ENCODE data around the gene STK25. TPM values are rescaled to one million over a fixed set of nuclear protein-coding genes. Genes with fewer than 3 reads are reported as not detected.

STK25 gene
- total and polyA plus RNA-seq, 2 of the 8 experiments (the other 6 are each of a cell fraction or from before 2014, with no cell fraction given): 159 to 546 TPM

GRCh38 chr2:241545106-241545505, 36.7 kb upstream of the STK25 start:
- H2BK120ac ChIP-seq (replicated peaks; ENCODE audit: low read depth, low read length): no peak overlapping the region
- 98% methylated on average over 10 of the region's 10 CpGs; no CpG with 5 or more reads in 1 of the 2 experiments for WGBS, 2 experiments (ENCODE audit: extremely low coverage in 1 of 2, insufficient coverage in 1 of 2, insufficient read length in 1 of 2, insufficient replicate concordance in 2 of 2, low coverage in 1 of 2, low lambda C conversion rate in 2 of 2, missing lambda C conversion rate in 1 of 2)
- H3K9me3 ChIP-seq (ENCODE audit: insufficient read depth in 2 of 2, low read depth in 1 of 2, low read length in 1 of 2): no peaks in the 10 kb centered on the region
- no peak overlapping the region for H2BK12ac ChIP-seq (ENCODE audit: low read depth, low read length)
- no peak overlapping the region for H4K8ac ChIP-seq (ENCODE audit: extremely low read depth, insufficient read depth, low read length)
- H3K27ac ChIP-seq (ENCODE audit: low read depth, low read length): no peak overlapping the region
- DNase-seq (ENCODE audit: low read depth in 1 of 2, low spot score in 2 of 2): no peak
- no peak overlapping the region for H2BK5ac ChIP-seq (ENCODE audit: low read depth, low read length)
- H3K4me1 ChIP-seq (replicated peaks in 1 of 4; ENCODE audit: control insufficient read depth in 3 of 4, insufficient read depth in 4 of 4, low read length in 3 of 4): peaks cover 4 to 10% (median 7%) of the 10 kb centered on the region in 4 experiments
- no peak overlapping the region for H4K91ac ChIP-seq (replicated peaks; ENCODE audit: insufficient read length, low read length)
- TF ChIP-seq TAF7 (optimal IDR thresholded peaks at IDR 0.05; ENCODE audit: borderline replicate concordance, low read depth, low read length): no peak
- no peak for TF ChIP-seq GTF2F1 (IDR thresholded peaks at IDR 0.05; ENCODE audit: borderline replicate concordance, low read depth, low read length)
- no peak for TF ChIP-seq POU5F1 (IDR thresholded peaks at IDR 0.05; ENCODE audit: low read depth, low read length)
- TF ChIP-seq, protein P1, sequence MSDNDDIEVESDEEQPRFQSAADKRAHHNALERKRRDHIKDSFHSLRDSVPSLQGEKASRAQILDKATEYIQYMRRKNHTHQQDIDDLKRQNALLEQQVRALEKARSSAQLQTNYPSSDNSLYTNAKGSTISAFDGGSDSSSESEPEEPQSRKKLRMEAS (IDR thresholded peaks at IDR 0.05): no peak
- TF ChIP-seq SP1 (IDR thresholded peaks at IDR 0.05; ENCODE audit: low read depth, low read length): no peak
- no peak for TF ChIP-seq CHD2 (IDR thresholded peaks at IDR 0.05; ENCODE audit: low read length)
- no peak for TF ChIP-seq CBX5 (IDR thresholded peaks at IDR 0.05; ENCODE audit: low read depth, low read length)
- no peak for TF ChIP-seq PHF8 (conservative IDR thresholded peaks at IDR 0.05; ENCODE audit: low read depth, low read length)
- no peak for TF ChIP-seq TBP (IDR thresholded peaks at IDR 0.05; ENCODE audit: low read depth, low read length)
- no peak for TF ChIP-seq SUZ12 (IDR thresholded peaks at IDR 0.05; ENCODE audit: low read length)
- TF ChIP-seq ASH2L (IDR thresholded peaks at IDR 0.05; ENCODE audit: low read length): no peak
- no peak for TF ChIP-seq HDAC2 (IDR thresholded peaks at IDR 0.05; ENCODE audit: borderline replicate concordance in 1 of 2, low read depth in 2 of 2, low read length in 2 of 2)
- no peak overlapping the region for H4K5ac ChIP-seq (ENCODE audit: insufficient read length, low read depth, low read length)
- no peak overlapping the region for H3K14ac ChIP-seq (ENCODE audit: insufficient read length)
- no peak for FAIRE-seq
- no peak overlapping the region for H3K4ac ChIP-seq (replicated peaks; ENCODE audit: insufficient read length, low read depth, low read length)
- no peak overlapping the region for H3K9ac ChIP-seq (replicated peaks in 1 of 4; ENCODE audit: extremely low read depth in 1 of 4, low read depth in 3 of 4, low read length in 3 of 4)
- H3K4me2 ChIP-seq (ENCODE audit: insufficient read depth in 1 of 2, low read depth in 2 of 2, low read length in 2 of 2): no peak overlapping the region
- peaks cover 0 to 5% of the 10 kb centered on the region in 2 experiments for H4K20me1 ChIP-seq (replicated peaks in 1 of 2; ENCODE audit: control insufficient read depth in 1 of 2, insufficient read depth in 2 of 2, low read length in 2 of 2)
- POLR2A ChIA-PET (ENCODE audit: partially characterized antibody): interaction anchor here (0.6 to 0.7 kb wide), 3 partner anchors 14 to 242 kb away, joined by 3 to 4 read pairs (median 3); no protein-coding TSS in a partner anchor
- H3K23ac ChIP-seq (ENCODE audit: insufficient read length): no peak overlapping the region
- no peak overlapping the region for H2AK5ac ChIP-seq (ENCODE audit: low read depth, low read length)
- CTCF ChIA-PET (ENCODE audit: partially characterized antibody): no interaction called here
- H3K56ac ChIP-seq (replicated peaks; ENCODE audit: insufficient read length, low read depth, low read length): no peak overlapping the region
- peaks cover 18 to 33% (median 29%) of the 10 kb centered on the region in 4 experiments for H3K27me3 ChIP-seq (replicated peaks in 1 of 4; ENCODE audit: control insufficient read depth in 3 of 4, extremely low read depth in 1 of 4, insufficient read depth in 3 of 4, low read length in 3 of 4)
- H3K18ac ChIP-seq (ENCODE audit: extremely low read depth, low read length): no peak overlapping the region
- no peak overlapping the region for H3K4me3 ChIP-seq (ENCODE audit: extremely low read depth in 1 of 4, insufficient read depth in 2 of 4, low read depth in 3 of 4, low read length in 4 of 4)
- H3K23me2 ChIP-seq (ENCODE audit: low read depth, low read length): peaks cover 21% of the 10 kb centered on the region; the same call in 1 of the 2 replicates
- no peak overlapping the region for H2BK20ac ChIP-seq (ENCODE audit: low read length)
- H2BK15ac ChIP-seq (ENCODE audit: low read length): no peak overlapping the region
- no peaks in the 10 kb centered on the region for H3K36me3 ChIP-seq (ENCODE audit: control insufficient read depth in 2 of 4, insufficient read depth in 4 of 4, low read length in 3 of 4)
- H2AFZ ChIP-seq (ENCODE audit: low read length): no peak overlapping the region
- no peaks in the 10 kb centered on the region for H3K79me2 ChIP-seq (ENCODE audit: control insufficient read depth in 1 of 2, insufficient read depth in 2 of 2, low read length in 2 of 2)
- no peaks in the 10 kb centered on the region for H3K79me1 ChIP-seq (ENCODE audit: low read depth, low read length)
